Liver (tissue), 2 donors: Measurements from ENCODE around the gene S100A4.

Experiments
- JUND ChIP-seq, 2 donors: IDR thresholded peaks; 2 replicates each; pipeline ENCODE4 v1.6.1; 2016; ENCODE audit warnings: antibody characterized with exemption in 2 of 2
- TF ChIP-seq, protein P1 (sequence below): IDR thresholded peaks from 2 replicates; pipeline ENCODE4 v1.6.1; 2016; ENCODE audit warnings: antibody characterized with exemption
- donor health status: healthy.

DNA sequence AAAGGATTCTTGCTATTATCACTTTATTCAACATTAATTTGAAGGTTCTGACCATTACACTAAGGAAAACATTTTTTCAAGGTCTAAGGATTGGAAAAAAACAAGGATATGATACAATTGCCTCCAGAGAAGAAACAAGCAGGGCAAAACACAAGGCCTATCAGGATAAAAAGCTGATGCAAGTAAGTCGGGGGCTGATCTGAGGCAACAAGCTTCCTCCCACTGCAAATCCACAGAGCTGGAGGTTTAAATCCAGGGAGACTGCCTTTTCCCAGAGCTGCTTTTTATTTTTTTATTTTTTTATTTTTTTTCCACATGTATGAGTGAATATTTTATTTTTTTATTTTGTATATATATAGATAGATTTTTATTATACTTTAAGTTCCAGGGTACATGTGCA is 39.4 kb upstream of the S100A4 start:
- TF ChIP-seq, protein P1, sequence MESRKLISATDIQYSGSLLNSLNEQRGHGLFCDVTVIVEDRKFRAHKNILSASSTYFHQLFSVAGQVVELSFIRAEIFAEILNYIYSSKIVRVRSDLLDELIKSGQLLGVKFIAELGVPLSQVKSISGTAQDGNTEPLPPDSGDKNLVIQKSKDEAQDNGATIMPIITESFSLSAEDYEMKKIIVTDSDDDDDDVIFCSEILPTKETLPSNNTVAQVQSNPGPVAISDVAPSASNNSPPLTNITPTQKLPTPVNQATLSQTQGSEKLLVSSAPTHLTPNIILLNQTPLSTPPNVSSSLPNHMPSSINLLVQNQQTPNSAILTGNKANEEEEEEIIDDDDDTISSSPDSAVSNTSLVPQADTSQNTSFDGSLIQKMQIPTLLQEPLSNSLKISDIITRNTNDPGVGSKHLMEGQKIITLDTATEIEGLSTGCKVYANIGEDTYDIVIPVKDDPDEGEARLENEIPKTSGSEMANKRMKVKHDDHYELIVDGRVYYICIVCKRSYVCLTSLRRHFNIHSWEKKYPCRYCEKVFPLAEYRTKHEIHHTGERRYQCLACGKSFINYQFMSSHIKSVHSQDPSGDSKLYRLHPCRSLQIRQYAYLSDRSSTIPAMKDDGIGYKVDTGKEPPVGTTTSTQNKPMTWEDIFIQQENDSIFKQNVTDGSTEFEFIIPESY: no peak
- TF ChIP-seq JUND (IDR thresholded peaks at IDR 0.05): no peak
